DMS114 treated with DMSO at 0.1 percent for 48 hours (cell line): Measurements from ENCODE around the gene ROBO2.

Experiments
- DNase-seq: peaks from one replicate; lab custom pipeline; 2025; ENCODE audit not compliant: unreplicated experiment; lab: John Stamatoyannopoulos, UW

Gene ROBO2

DNA sequence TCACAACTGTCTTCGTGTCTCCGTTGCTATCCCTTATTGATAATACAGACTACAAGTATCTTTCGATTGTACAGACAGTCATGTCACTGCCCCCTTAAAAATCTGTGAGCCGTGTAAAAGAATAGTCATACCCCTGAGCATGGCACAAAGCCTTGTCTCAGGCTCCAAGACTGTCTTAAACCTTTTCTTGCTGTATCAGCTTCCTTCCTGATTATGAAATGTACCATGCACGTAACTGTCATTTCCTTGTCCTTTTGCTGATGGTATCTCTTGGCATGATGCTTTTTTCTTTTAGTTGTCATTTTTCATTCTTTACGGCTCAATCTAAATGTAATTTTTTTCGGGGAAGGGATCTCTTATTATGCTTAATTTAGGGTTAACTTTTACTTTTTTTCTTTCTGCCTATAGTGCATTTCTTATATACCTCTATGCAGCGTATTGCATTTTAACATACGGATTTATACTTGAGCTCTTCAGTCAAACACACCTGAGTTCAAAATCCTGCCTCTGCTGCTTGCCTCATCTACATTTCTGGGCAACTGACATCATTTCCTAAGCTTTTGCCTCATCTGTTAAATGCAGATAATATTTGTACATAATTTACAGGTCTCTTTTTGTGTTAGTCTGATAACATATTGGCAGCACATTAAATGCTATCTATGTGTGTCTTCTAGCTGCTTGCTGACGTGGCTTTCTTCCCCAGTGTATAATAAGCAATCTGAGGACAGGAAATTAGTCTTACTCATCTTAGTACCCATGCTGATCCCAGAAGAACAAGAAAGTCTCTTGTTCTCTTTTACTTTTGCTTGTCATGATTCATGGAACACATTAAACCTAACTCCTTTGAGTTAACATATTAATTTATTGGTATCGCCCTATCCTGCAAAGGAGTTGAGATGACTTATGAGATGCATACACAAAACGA lies 57.3 kb downstream of the ROBO2 start:
- DNase-seq = no peak

GRCh38 chr3:77102951-77103769 lies 63.3 kb downstream of the ROBO2 start:
- no peak for DNase-seq

GRCh38 chr3:77122652-77123051 lies 82.8 kb downstream of the ROBO2 start:
- no peak for DNase-seq

DNA sequence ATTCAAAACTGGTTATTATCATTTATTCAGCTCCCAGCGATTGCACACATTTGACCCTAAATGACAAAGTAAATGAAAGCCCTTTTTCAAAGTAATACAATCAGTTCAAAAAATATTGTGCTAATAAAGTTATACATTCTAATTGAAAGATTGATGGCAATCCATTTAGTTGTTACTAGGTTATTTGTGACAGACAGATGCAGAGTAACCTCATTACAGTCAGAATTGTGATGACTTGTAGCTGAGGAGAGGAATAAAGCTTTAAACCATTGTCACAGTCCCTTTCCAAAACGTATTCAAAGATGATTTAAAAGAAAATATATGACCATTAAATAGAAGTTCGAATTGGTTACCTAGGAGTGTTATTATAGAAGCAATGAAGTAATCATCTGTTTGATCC lies 86.1 kb downstream of the ROBO2 start:
- no peak for DNase-seq

DNA sequence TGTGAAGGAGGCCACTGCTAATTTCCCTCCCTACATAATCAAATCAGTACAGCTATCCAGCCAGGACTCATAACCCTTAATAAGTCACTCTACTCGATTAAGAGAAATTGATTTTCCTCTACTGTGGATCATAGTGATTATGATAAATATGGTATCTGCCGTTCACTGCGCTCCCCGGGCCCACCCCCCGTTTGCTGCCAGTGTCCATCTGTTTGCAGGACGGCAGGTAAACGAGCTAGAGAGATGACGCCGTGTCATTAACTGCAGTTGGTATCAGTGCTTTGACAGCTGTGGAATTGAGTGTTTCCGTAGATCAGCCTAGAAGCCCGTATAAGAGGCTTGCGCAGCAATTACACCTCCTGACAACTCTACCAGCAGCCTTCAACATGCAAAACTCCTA lies 94.9 kb downstream of the ROBO2 start:
- no peak for DNase-seq

GRCh38 chr3:77137559-77137958 lies 97.7 kb downstream of the ROBO2 start:
- DNase-seq = no peak

DNA sequence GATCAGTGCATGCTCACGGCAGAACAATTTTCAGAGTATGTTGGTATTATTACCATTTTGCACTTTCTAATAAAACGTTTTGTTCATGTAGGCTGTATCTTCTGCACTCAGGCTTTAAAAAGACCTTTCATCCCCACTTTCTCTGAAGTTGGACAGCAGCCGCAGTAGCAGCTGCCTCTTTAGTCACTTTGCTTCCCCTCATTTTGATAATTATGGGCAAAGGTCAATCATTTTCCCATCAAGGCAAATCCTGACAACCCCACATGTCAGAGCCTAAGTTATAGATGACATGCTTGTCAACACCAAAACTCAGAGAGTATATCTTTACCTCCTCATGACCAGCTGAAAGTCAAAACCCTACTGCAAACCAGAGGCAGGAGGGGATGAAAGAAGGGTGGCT lies 99.7 kb downstream of the ROBO2 start:
- no peak for DNase-seq

DNA sequence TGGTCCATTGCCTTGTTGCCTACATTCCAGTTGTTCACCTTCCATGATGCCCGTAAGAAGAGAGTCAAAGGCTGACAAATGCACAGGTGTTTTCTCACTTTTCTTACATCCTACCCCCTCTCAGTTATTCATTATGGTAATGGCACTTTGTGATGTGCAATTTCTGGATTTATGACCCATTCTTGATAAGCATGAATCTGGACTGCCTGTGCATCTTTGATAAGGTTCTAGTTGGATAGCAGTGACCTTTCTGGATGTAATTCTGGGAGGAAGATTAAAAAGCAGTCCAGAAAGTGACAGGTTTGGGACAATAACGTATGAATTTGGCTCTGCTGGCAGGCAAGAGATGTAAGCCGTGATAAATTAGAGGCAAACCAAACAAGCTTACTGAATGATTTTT lies 101.5 kb downstream of the ROBO2 start:
- DNase-seq = no peak

- DNase-seq = no peak
Observed at GRCh38 chr3:77142578-77142977, 102.7 kb downstream of the ROBO2 start.

DNA sequence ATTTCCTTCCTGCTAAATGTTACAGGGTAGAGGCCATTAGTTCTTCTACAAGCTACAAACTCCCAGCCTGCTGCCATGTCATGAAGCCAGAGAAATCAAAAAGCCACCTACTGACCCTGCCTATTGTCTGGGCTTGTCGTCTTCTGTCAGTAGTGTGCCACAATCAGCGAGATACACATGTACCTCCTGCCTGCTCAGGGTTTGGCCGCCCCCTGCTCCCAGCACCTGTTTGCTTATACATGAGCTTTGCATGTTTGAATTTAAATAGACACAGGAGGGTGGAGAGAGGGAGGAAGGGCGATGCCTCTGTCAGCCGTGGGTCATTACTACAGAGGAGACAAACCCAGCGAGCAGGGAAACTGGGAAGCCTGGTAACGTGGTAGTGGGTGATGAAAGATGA lies 106.1 kb downstream of the ROBO2 start:
- no peak for DNase-seq

DNA sequence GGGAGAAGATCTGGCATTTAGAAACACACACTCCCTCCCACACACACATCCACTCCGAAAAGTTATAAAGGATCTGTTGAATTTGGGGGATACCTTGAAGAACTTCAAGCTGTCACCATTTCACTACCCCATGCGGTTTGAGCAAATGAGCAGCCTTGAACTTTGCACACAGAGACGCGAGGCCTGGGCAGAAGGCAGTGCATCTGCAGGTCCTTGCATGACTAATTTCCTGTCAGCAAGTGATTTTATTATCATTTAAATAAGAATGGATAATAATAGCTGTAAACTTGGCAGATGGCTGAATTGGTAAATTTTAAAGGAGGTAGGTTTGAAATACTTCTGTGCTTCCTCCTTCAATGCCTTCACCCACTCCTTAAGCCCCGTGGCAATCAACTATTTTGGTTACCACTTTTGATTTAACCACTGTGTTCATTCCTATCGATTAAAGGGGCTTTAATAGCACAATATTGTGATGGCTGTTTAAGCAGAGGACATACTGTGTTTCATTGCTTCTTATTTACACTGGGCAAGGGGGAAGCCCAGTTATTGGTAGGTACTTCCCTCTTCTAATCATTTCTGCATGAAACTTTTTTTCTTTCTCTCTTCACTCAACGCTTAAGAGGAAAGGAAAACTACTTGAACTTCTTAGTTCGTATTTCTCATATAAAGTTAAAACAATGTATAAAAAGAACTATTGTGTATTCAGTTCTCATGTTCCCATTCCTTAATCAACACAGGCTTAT lies 108.1 kb downstream of the ROBO2 start:
- DNase-seq = no peak

- no peak for DNase-seq
Observed at GRCh38 chr3:77149382-77149781, 109.5 kb downstream of the ROBO2 start.

GRCh38 chr3:77150028-77150427 lies 110.1 kb downstream of the ROBO2 start:
- no peak for DNase-seq

DNA sequence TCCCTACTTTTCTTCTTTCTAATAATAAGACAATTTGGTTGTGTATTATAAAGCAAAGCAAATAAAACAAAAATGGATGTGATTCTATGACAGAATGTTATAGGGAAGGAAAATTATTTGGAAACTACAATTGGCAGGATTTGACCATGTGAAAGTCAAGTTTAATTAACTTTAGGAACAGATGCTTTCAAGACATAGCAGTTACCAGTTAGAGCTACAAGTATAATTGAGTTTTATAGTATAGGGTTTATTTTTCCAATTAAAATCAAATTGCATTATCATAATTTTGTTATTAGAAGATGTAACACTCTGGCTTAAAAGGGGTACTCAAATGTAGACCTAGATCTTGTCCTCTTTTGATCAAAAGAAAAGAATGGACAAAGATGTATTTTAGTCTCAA lies 110.9 kb downstream of the ROBO2 start:
- no peak for DNase-seq

DNA sequence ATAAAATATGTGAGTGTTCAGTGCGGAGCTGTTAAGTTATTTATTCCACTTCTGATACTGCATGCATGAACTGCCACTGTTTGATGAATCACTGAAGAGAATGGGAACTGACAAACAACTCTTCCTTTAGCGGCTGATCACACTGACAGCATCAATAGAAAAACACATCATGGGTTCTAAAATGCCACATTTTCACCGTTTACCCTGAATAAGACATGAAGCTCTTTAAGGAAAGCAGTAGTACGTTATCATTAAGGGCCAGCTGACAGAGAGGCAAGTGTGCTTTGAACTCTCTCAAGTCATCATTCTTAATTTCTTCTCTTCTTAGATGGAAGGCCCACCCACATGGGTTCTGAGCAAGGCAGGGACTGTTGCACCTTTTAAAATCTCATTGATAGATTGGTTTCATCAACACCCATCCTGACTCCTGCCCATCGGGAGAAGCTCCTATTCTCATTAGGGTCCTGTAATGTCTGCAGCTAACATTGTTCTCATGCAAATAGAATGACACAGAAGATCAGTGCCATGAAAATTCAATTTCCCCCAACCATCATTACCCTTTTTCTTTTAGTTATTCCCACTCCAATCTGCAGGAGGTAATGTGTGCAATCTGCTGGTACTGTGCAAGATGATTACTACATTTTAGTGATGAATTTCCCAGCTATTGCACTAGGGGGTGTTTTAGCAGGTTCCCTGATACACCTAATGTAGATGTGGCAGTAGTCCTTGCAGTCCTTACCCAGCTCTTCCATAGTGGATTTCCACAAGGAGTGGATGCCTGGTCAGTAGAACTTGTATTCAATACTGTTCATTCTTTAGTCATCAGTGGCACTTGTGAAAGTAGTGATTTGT lies 119.1 kb downstream of the ROBO2 start:
- DNase-seq = no peak

- no peak for DNase-seq
Observed at GRCh38 chr3:77160931-77161497, 121.1 kb downstream of the ROBO2 start.

- no peak for DNase-seq
Observed at GRCh38 chr3:77169823-77170222, 129.9 kb downstream of the ROBO2 start.

DNA sequence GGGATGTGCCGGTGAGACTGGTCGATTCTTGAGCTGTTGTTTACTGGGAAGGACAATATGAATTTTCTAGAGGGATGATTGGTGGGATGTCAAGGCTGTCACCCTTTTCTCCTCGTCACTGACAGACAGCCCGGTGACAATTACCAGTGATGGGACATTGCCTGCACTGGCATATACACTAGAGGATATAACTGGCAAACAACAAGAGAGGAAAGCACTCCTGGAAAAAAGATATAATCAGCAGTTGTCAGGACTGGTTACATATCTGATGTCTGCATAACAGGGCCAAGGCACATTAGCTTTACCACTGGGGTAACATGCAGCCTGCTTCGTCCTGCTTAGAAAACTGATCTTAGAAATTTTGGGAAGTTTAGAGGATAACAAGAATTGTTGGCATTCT lies 131.1 kb downstream of the ROBO2 start:
- no peak for DNase-seq

- no peak for DNase-seq
Observed at GRCh38 chr3:77179762-77180161, 139.9 kb downstream of the ROBO2 start.

DNA sequence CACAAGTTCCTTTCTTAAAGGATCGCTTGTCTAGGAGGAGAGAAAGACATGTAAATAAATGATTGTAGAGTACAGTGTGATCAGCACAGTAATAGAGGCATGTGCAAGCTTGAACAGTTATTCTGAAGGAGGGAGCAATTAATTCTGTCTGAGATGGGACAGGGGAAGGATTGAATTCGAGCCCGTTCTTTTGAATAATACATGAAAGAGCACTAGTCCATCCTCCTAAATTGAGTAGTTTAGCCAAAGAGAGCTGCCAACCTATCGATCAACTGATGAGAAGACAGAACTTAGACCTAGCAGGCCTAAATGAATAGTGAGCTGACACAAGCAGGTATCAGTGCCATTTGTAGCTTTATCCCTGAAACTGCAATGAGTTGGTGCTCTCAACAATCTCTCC lies 142.4 kb downstream of the ROBO2 start:
- DNase-seq = no peak
